Neural progenitor cell (in vitro differentiated cells): ENCODE results near the gene INPP5D. TPM values are rescaled to one million over a fixed set of nuclear protein-coding genes. Genes with fewer than 3 reads are reported as not detected.

Source experiments
- DNase-seq: peaks from one replicate; pipeline ENCODE4 v3.0.0-alpha.2; 2016; ENCODE audit warnings: low spot score
- H2AFZ ChIP-seq: fragments of 200-600 bp; sonication (generic); replicated peaks from 2 replicates; pipeline ENCODE4 v1.6.1; 2016; ENCODE audit warnings: antibody characterized with exemption
- H3F3A ChIP-seq: fragments of 200-600 bp; sonication (generic); 2 replicates; pipeline ENCODE4 v1.6.1; 2016; ENCODE audit warnings: antibody characterized with exemption, low read depth
- H3K27ac ChIP-seq: fragments of 200-600 bp; sonication (generic); 2 replicates; pipeline ENCODE4 v1.5.1; 2016; ENCODE audit warnings: mild to moderate bottlenecking
- H3K27me3 ChIP-seq: fragments of 200-600 bp; sonication (generic); 2 replicates; pipeline ENCODE4 v1.6.1; 2016; ENCODE audit warnings: mild to moderate bottlenecking, moderate library complexity
- H3K36me3 ChIP-seq: fragments of 200-600 bp; sonication (generic); 2 replicates; pipeline ENCODE4 v1.5.1; 2016
- H3K4me1 ChIP-seq: fragments of 200-600 bp; sonication (generic); 2 replicates; pipeline ENCODE4 v1.6.1; 2016; ENCODE audit warnings: mixed run types
- H3K4me2 ChIP-seq: fragments of 200-600 bp; sonication (generic); 2 replicates; pipeline ENCODE4 v1.6.1; 2016
- H3K4me3 ChIP-seq: fragments of 200-600 bp; sonication (generic); 2 replicates; pipeline ENCODE4 v1.5.1; 2016
- H3K79me2 ChIP-seq: fragments of 200-600 bp; sonication (generic); 2 replicates; pipeline ENCODE4 v1.6.1; 2016; ENCODE audit warnings: low read depth
- H3K9ac ChIP-seq: fragments of 200-600 bp; sonication (generic); 2 replicates; pipeline ENCODE4 v1.6.1; 2016
- H3K9me3 ChIP-seq: fragments of 200-600 bp; sonication (generic); 2 replicates; pipeline ENCODE4 v1.5.1; 2016; ENCODE audit warnings: low read depth
- H4K20me1 ChIP-seq: fragments of 200-600 bp; sonication (generic); 2 replicates; pipeline ENCODE4 v1.6.1; 2016; ENCODE audit warnings: low read depth
- H3K27ac Mint-ChIP-seq: 3 replicates; pipeline ENCODE4 v1.8.0; 2021; ENCODE audit warnings: mixed read lengths
- H3K27me3 Mint-ChIP-seq: 2 replicates; pipeline ENCODE4 v1.8.0; 2022; ENCODE audit warnings: low read depth, mild to moderate bottlenecking, inconsistent platforms, moderate library complexity, mixed read lengths; ENCODE audit not compliant: insufficient read depth
- H3K36me3 Mint-ChIP-seq: 3 replicates; pipeline ENCODE4 v1.8.0; 2021; ENCODE audit warnings: mixed read lengths
- H3K4me1 Mint-ChIP-seq: 3 replicates; pipeline ENCODE4 v1.8.0; 2021; ENCODE audit warnings: mixed read lengths
- H3K4me3 Mint-ChIP-seq: 3 replicates; pipeline ENCODE4 v1.8.0; 2021; ENCODE audit warnings: mild to moderate bottlenecking, moderate library complexity, mixed read lengths
- H3K9me3 Mint-ChIP-seq: 3 replicates; pipeline ENCODE4 v1.8.0; 2020; ENCODE audit warnings: mixed read lengths
- CTCF ChIP-seq: fragments of 200-600 bp; sonication (generic); IDR thresholded peaks from 2 replicates; pipeline ENCODE4 v1.5.1; 2017; ENCODE audit warnings: antibody characterized with exemption, mild to moderate bottlenecking
- EZH2 ChIP-seq: fragments of 200-600 bp; sonication (generic); IDR thresholded peaks from 2 replicates; pipeline ENCODE4 v1.6.1; 2017; ENCODE audit warnings: antibody characterized with exemption, mild to moderate bottlenecking, moderate library complexity
- EZH2phosphoT487 ChIP-seq: fragments of 200-600 bp; sonication (generic); IDR thresholded peaks from 2 replicates; pipeline ENCODE4 v1.6.1; 2017; ENCODE audit warnings: antibody characterized with exemption
- total RNA-seq: library from RNA; depleted of rRNA; stranded (reverse); fragments of >200 nt; gene quantifications from 2 replicates; pipeline ENCODE4 v1.2.3, GENCODE V29; 2015; ENCODE audit warnings: low replicate concordance

INPP5D gene
- total RNA-seq, 1 donor from 2014 or later = 4.2 TPM

- no peak overlapping the region for H3K27ac ChIP-seq
- H3K9ac ChIP-seq = no peak overlapping the region
- H3K36me3 ChIP-seq = no peaks in the 10 kb centered on the region
- H3K27me3 ChIP-seq = no peaks in the 10 kb centered on the region
- no peak overlapping the region for H3K4me3 Mint-ChIP-seq
- peak overlapping the region; percentile 91 for H2AFZ ChIP-seq
- H3K4me1 Mint-ChIP-seq = no peaks in the 10 kb centered on the region
- H3K79me2 ChIP-seq = no peaks in the 10 kb centered on the region
- H3K9me3 Mint-ChIP-seq = peaks cover 5% of the 10 kb centered on the region
- H3K4me1 ChIP-seq = peaks cover 12% of the 10 kb centered on the region
- H3K36me3 Mint-ChIP-seq = no peaks in the 10 kb centered on the region
- H3K27me3 Mint-ChIP-seq = no peaks in the 10 kb centered on the region
- H3F3A ChIP-seq = no peaks in the 10 kb centered on the region
- TF ChIP-seq EZH2phosphoT487 (no peak), CTCF (no peak), EZH2 (no peak)
- no peak overlapping the region for H3K27ac Mint-ChIP-seq
- no peak for DNase-seq
- H3K4me2 ChIP-seq = no peak overlapping the region
- no peaks in the 10 kb centered on the region for H3K9me3 ChIP-seq
- H3K4me3 ChIP-seq = no peak overlapping the region
- H4K20me1 ChIP-seq = no peaks in the 10 kb centered on the region
Measured at GRCh38 chr2:233075966-233076339, 15.8 kb downstream of the INPP5D start.

GRCh38 chr2:233076749-233077148, 16.6 kb downstream of the INPP5D start:
- Histone ChIP-seq H3K27me3 (no peaks in the 10 kb centered on the region), H3K9ac (no peak overlapping the region), H3K79me2 (no peaks in the 10 kb centered on the region), H3K36me3 (no peaks in the 10 kb centered on the region), H3K4me1 (peaks cover 12% of the 10 kb centered on the region), H3K9me3 (no peaks in the 10 kb centered on the region), H2AFZ (no peak overlapping the region), H4K20me1 (no peaks in the 10 kb centered on the region), H3K4me2 (no peak overlapping the region), H3F3A (no peaks in the 10 kb centered on the region), H3K4me3 (no peak overlapping the region), H3K27ac (no peak overlapping the region)
- Mint-ChIP-seq H3K4me1 (no peaks in the 10 kb centered on the region), H3K36me3 (no peaks in the 10 kb centered on the region), H3K27me3 (no peaks in the 10 kb centered on the region), H3K4me3 (no peak overlapping the region), H3K27ac (no peak overlapping the region), H3K9me3 (peaks cover 3% of the 10 kb centered on the region)
- no peak for DNase-seq
- no peak for TF ChIP-seq EZH2phosphoT487

- peaks cover 3% of the 10 kb centered on the region for H3F3A ChIP-seq
- Mint-ChIP-seq H3K27me3 (peaks cover 5% of the 10 kb centered on the region), H3K36me3 (no peaks in the 10 kb centered on the region), H3K4me3 (no peak overlapping the region), H3K4me1 (peaks cover 21% of the 10 kb centered on the region), H3K9me3 (no peaks in the 10 kb centered on the region), H3K27ac (no peak overlapping the region)
- no peaks in the 10 kb centered on the region for H3K36me3 ChIP-seq
- DNase-seq = no peak
- peaks cover 29% of the 10 kb centered on the region for H3K4me1 ChIP-seq
- no peak overlapping the region for H2AFZ ChIP-seq
- TF ChIP-seq EZH2 (no peak), CTCF (no peak), EZH2phosphoT487 (no peak)
- H3K4me2 ChIP-seq = no peak overlapping the region
- no peak overlapping the region for H3K9ac ChIP-seq
- no peaks in the 10 kb centered on the region for H3K79me2 ChIP-seq
- H4K20me1 ChIP-seq = no peaks in the 10 kb centered on the region
- no peak overlapping the region for H3K27ac ChIP-seq
- H3K4me3 ChIP-seq = no peak overlapping the region
- H3K9me3 ChIP-seq = no peaks in the 10 kb centered on the region
- peaks cover 7% of the 10 kb centered on the region for H3K27me3 ChIP-seq
Measured at GRCh38 chr2:233079473-233079877, 19.3 kb downstream of the INPP5D start.

GRCh38 chr2:233079953-233080835, 20.1 kb downstream of the INPP5D start:
- Histone ChIP-seq H3K9ac (no peak overlapping the region), H3K79me2 (no peaks in the 10 kb centered on the region), H3K4me1 (peaks cover 35% of the 10 kb centered on the region), H4K20me1 (no peaks in the 10 kb centered on the region), H3K27ac (no peak overlapping the region), H3K4me3 (no peak overlapping the region), H3K36me3 (no peaks in the 10 kb centered on the region), H3K9me3 (no peaks in the 10 kb centered on the region), H3K27me3 (peaks cover 7% of the 10 kb centered on the region), H3F3A (peaks cover 11% of the 10 kb centered on the region), H3K4me2 (no peak overlapping the region), H2AFZ (no peak overlapping the region)
- peaks cover 5% of the 10 kb centered on the region for H3K27me3 Mint-ChIP-seq
- no peak overlapping the region for H3K27ac Mint-ChIP-seq
- TF ChIP-seq EZH2phosphoT487 (no peak), CTCF (no peak), EZH2 (no peak)
- peaks cover 26% of the 10 kb centered on the region for H3K4me1 Mint-ChIP-seq
- no peak overlapping the region for H3K4me3 Mint-ChIP-seq
- H3K36me3 Mint-ChIP-seq = no peaks in the 10 kb centered on the region
- no peaks in the 10 kb centered on the region for H3K9me3 Mint-ChIP-seq
- no peak for DNase-seq
